ENCODE data around the gene SST.

DNA sequence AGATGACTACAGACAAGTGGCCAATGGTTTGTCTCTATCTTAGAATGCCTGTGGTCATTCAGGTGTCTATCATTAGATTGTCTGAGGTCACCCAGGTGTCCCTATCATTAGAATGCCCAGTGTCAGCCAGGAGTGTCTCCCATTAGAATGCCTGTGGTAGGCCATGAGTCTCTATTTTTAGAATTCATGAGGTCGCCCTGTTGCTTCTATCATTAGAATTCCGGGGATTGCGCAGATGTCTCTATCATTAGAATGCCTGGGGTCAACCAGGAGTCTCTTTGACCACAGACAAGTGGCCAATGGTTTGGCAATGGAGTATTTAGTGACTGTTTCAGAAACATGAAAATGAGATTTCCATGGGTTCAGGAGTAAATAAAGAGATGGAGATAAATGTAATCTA, 24.6 kb upstream of the SST start:
- TF ChIP-seq, protein P1, sequence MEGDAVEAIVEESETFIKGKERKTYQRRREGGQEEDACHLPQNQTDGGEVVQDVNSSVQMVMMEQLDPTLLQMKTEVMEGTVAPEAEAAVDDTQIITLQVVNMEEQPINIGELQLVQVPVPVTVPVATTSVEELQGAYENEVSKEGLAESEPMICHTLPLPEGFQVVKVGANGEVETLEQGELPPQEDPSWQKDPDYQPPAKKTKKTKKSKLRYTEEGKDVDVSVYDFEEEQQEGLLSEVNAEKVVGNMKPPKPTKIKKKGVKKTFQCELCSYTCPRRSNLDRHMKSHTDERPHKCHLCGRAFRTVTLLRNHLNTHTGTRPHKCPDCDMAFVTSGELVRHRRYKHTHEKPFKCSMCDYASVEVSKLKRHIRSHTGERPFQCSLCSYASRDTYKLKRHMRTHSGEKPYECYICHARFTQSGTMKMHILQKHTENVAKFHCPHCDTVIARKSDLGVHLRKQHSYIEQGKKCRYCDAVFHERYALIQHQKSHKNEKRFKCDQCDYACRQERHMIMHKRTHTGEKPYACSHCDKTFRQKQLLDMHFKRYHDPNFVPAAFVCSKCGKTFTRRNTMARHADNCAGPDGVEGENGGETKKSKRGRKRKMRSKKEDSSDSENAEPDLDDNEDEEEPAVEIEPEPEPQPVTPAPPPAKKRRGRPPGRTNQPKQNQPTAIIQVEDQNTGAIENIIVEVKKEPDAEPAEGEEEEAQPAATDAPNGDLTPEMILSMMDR (IDR thresholded peaks at IDR 0.05) = no peak
- TF ChIP-seq POLR2A (IDR thresholded peaks at IDR 0.05) = no peak
